GM12878 (cell line): ENCODE data around the gene SHB. TPM values are rescaled to one million over a fixed set of nuclear protein-coding genes. Genes with fewer than 3 reads are reported as not detected.

Experiments
- ATAC-seq: fragments of 200-7000 bp; cut with Tn5 transposase; 3 replicates; pipeline ENCODE4 v1.9.1; 2020; ENCODE audit warnings: mild to moderate bottlenecking, moderate library complexity
- BruUV-seq: library from RNA; stranded (reverse); fragments of 400-500 nt; replicated peaks from 2 replicates; lab custom pipeline; 2021; lab: Mats Ljungman, UMichigan
- CTCF ChIA-PET: fragments of 300-600 bp; sonication (Branson Sonifier 250); formaldehyde crosslinking; extraction: SDS; loops from one replicate; lab custom pipeline; 2021; ENCODE audit warnings: inconsistent platforms; lab: Yijun Ruan, JAX
- POLR2A ChIA-PET: fragments of 350-600 bp; formaldehyde crosslinking; extraction: SDS; loops from one replicate; lab custom pipeline; 2021; ENCODE audit warnings: inconsistent platforms; lab: Charles Lee
- RAD21 ChIA-PET: fragments of 300-600 bp; sonication (Branson Sonifier 250); formaldehyde crosslinking; loops from one replicate; lab custom pipeline; 2023; ENCODE audit warnings: antibody characterized with exemption; ENCODE audit not compliant: unreplicated experiment; lab: Charles Lee
- SMC1A ChIA-PET: fragments of 300-600 bp; sonication (Branson Sonifier 250); formaldehyde crosslinking; loops from one replicate; lab custom pipeline; 2023; ENCODE audit not compliant: unreplicated experiment, uncharacterized antibody; lab: Charles Lee
- DNase-seq: peaks from one replicate; pipeline ENCODE4 v3.0.0-alpha.2; 2011; ENCODE audit warnings: low read depth, low spot score
- FAIRE-seq: peaks from 3 replicates; lab custom pipeline; 2011; peaks lifted over from hg19 to GRCh38; lab: Jason Lieb, UNC
- H2AFZ ChIP-seq: 2 replicates; pipeline ENCODE4 v1.6.0; 2011; ENCODE audit warnings: low read depth, low read length, control low read depth; ENCODE audit not compliant: control insufficient read depth
- H3K27ac ChIP-seq: 2 replicates; pipeline ENCODE4 v1.5.1; 2011; ENCODE audit warnings: control low read depth; ENCODE audit not compliant: control insufficient read depth, insufficient read depth
- H3K27me3 ChIP-seq, 2 experiments: replicated peaks in 1 of 2; 2 replicates each; pipeline versions ENCODE4 v1.6.0 to v1.6.1; 2011; ENCODE audit warnings: low read length in 1 of 2; ENCODE audit not compliant: control insufficient read depth in 2 of 2, insufficient read depth in 2 of 2
- H3K36me3 ChIP-seq, 2 experiments: 2 replicates each; pipeline ENCODE4 v1.5.1; 2011; ENCODE audit warnings: low read length in 1 of 2; ENCODE audit not compliant: control insufficient read depth in 2 of 2, insufficient read depth in 2 of 2
- H3K4me1 ChIP-seq: 2 replicates; pipeline ENCODE4 v1.6.1; 2011; ENCODE audit warnings: mild to moderate bottlenecking, low read length, moderate library complexity, mixed read lengths; ENCODE audit not compliant: control insufficient read depth, insufficient read depth
- H3K4me2 ChIP-seq: 2 replicates; pipeline ENCODE4 v1.6.0; 2011; ENCODE audit warnings: control low read depth; ENCODE audit not compliant: control insufficient read depth, insufficient read depth
- H3K4me3 ChIP-seq: fragments of 200-600 bp; sonication (generic); 2 replicates; pipeline ENCODE4 v1.5.1; 2016
- H3K79me2 ChIP-seq: 2 replicates; pipeline ENCODE4 v1.6.0; 2011; ENCODE audit warnings: low read length; ENCODE audit not compliant: control insufficient read depth, insufficient read depth
- H3K9ac ChIP-seq: 2 replicates; pipeline ENCODE4 v1.8.0; 2011; ENCODE audit warnings: low read length, control low read depth, mixed read lengths; ENCODE audit not compliant: control insufficient read depth, insufficient read depth
- H3K9me3 ChIP-seq: replicated peaks from 3 replicates; pipeline ENCODE4 v1.5.1; 2011; ENCODE audit warnings: mild to moderate bottlenecking, low read length; ENCODE audit not compliant: control insufficient read depth, insufficient read depth
- H4K20me1 ChIP-seq: 2 replicates; pipeline ENCODE4 v1.6.0; 2011; ENCODE audit not compliant: control insufficient read depth, insufficient read depth
- DPF2 ChIP-seq: fragments of 450-650 bp; IDR thresholded peaks from 2 replicates; pipeline ENCODE4 v1.6.1; 2017; ENCODE audit warnings: mild to moderate bottlenecking
- FOS ChIP-seq: IDR thresholded peaks from 3 replicates; pipeline ENCODE4 v1.6.1; 2011; ENCODE audit warnings: borderline replicate concordance; ENCODE audit not compliant: insufficient read length; ENCODE audit errors: extremely low read depth
- JUNB ChIP-seq: IDR thresholded peaks from 2 replicates; pipeline ENCODE4 v1.6.1; 2016; ENCODE audit warnings: antibody characterized with exemption, mild to moderate bottlenecking
- PAX5 ChIP-seq: IDR thresholded peaks from 2 replicates; pipeline ENCODE4 v1.6.1; 2011; ENCODE audit warnings: low read depth, low read length, borderline replicate concordance
- RB1 ChIP-seq: fragments of 450-650 bp; formaldehyde crosslinking; IDR thresholded peaks from 2 replicates; pipeline ENCODE4 v1.6.1; 2017; ENCODE audit warnings: mild to moderate bottlenecking, borderline replicate concordance
- SMARCA5 ChIP-seq: fragments of 450-650 bp; IDR thresholded peaks from 2 replicates; pipeline ENCODE4 v1.6.1; 2017; ENCODE audit warnings: mild to moderate bottlenecking
- SREBF1 ChIP-seq: IDR thresholded peaks from 2 replicates; pipeline ENCODE4 v1.6.1; 2012; ENCODE audit warnings: mild to moderate bottlenecking, low read length
- TCF7 ChIP-seq: IDR thresholded peaks from 2 replicates; pipeline ENCODE4 v1.6.1; 2014; ENCODE audit warnings: antibody characterized with exemption, borderline replicate concordance
- ZNF384 ChIP-seq: IDR thresholded peaks from 2 replicates; pipeline ENCODE4 v1.6.1; 2012; ENCODE audit warnings: low read depth, mild to moderate bottlenecking, low read length, improper control_type of control experiment, borderline replicate concordance
- WGBS: methylation state at CpG from one replicate; pipeline ENCODE4 v1.1.6; 2016; ENCODE audit warnings: low lambda C conversion rate; ENCODE audit not compliant: insufficient replicate concordance, insufficient coverage; ENCODE audit errors: missing lambda C conversion rate; 5-methylcytosine and 5-hydroxymethylcytosine counted together
- in situ Hi-C: fragments of 300-500 bp; cut with MboI; formaldehyde crosslinking; loops from 9 replicates; pipeline ENCODE4 v1.14.3; 2018; ENCODE audit warnings: mixed read lengths
- intact Hi-C: fragments of 100-400 bp; cut with micrococcal nuclease; formaldehyde crosslinking; loops from one replicate; pipeline ENCODE4 v1.14.2; 2022; ENCODE audit not compliant: unreplicated experiment
- polyA plus RNA-seq, 11 experiments: library from polyadenylated mRNA; depleted of rRNA in 4 of 11; unstranded in 6 of 11; stranded (reverse) in 5 of 11; fragments of >200 nt; fragmentation: Nextera tagmentation in 4 of 11; fragmentation: Illumina TruSeq in 1 of 11; extraction: Ambion mirVana in 4 of 11; extraction: Trizol in 1 of 11; gene quantifications; 1 replicate in 1 of 11; 2 replicates in 10 of 11; pipeline versions ENCODE4 v1.2.1 to v1.2.3, GENCODE V29; 2011 to 2016; ENCODE audit warnings: inconsistent platforms in 2 of 11, missing spikeins in 2 of 11, low read depth in 1 of 11
- total RNA-seq, 4 experiments: library from RNA; depleted of rRNA in 3 of 4; stranded (reverse); fragments of >200 nt in 3 of 4; fragmentation: Illumina TruSeq in 1 of 4; extraction: Trizol in 1 of 4; gene quantifications; 2 replicates each; pipeline versions ENCODE4 v1.2.1 to v1.2.3, GENCODE V29; 2013 to 2021
- TF ChIP-seq, protein P1 (sequence below): fragments of 450-650 bp; IDR thresholded peaks from 2 replicates; pipeline ENCODE4 v1.6.1; 2017; ENCODE audit warnings: mild to moderate bottlenecking, moderate library complexity

Gene SHB
- total and polyA plus RNA-seq, 10 of the 15 experiments (the other 5 are each of a cell fraction or from before 2014, with no cell fraction given) = 0.29 to 6.2 (median 1.3) TPM

- TF ChIP-seq PAX5 (no peak), SMARCA5 (no peak), SREBF1 (no peak), RB1 (no peak), DPF2 (no peak), ZNF384 (no peak), TCF7 (no peak), JUNB (no peak), FOS (no peak)
- TF ChIP-seq, protein P1, sequence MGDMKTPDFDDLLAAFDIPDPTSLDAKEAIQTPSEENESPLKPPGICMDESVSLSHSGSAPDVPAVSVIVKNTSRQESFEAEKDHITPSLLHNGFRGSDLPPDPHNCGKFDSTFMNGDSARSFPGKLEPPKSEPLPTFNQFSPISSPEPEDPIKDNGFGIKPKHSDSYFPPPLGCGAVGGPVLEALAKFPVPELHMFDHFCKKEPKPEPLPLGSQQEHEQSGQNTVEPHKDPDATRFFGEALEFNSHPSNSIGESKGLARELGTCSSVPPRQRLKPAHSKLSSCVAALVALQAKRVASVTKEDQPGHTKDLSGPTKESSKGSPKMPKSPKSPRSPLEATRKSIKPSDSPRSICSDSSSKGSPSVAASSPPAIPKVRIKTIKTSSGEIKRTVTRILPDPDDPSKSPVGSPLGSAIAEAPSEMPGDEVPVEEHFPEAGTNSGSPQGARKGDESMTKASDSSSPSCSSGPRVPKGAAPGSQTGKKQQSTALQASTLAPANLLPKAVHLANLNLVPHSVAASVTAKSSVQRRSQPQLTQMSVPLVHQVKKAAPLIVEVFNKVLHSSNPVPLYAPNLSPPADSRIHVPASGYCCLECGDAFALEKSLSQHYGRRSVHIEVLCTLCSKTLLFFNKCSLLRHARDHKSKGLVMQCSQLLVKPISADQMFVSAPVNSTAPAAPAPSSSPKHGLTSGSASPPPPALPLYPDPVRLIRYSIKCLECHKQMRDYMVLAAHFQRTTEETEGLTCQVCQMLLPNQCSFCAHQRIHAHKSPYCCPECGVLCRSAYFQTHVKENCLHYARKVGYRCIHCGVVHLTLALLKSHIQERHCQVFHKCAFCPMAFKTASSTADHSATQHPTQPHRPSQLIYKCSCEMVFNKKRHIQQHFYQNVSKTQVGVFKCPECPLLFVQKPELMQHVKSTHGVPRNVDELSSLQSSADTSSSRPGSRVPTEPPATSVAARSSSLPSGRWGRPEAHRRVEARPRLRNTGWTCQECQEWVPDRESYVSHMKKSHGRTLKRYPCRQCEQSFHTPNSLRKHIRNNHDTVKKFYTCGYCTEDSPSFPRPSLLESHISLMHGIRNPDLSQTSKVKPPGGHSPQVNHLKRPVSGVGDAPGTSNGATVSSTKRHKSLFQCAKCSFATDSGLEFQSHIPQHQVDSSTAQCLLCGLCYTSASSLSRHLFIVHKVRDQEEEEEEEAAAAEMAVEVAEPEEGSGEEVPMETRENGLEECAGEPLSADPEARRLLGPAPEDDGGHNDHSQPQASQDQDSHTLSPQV = no peak
- Histone ChIP-seq H2AFZ (no peak overlapping the region), H3K27me3 (no peaks in the 10 kb centered on the region), H3K4me3 (no peak overlapping the region), H3K27ac (no peak overlapping the region), H3K9ac (no peak overlapping the region), H3K36me3 (no peaks in the 10 kb centered on the region), H3K4me1 (no peaks in the 10 kb centered on the region), H3K79me2 (no peaks in the 10 kb centered on the region), H3K9me3 (no peaks in the 10 kb centered on the region), H3K4me2 (no peak overlapping the region), H4K20me1 (no peaks in the 10 kb centered on the region)
- ChIA-PET SMC1A (interaction anchor here (1.1 to 2.3 kb wide), 3 partner anchors 9 to 19 kb away, joined by 3 to 13 read pairs (median 3); no protein-coding TSS in a partner anchor), CTCF (no interaction called here), POLR2A (no interaction called here), RAD21 (interaction anchor here (1.1 kb wide), 1 partner anchor 14 kb away, joined by 3 read pairs; no protein-coding TSS in a partner anchor)
- intact Hi-C loops (no loop called here), in situ Hi-C loops (loop anchor here (25.0 kb wide), 1 partner anchor 1043 kb away; no protein-coding TSS in a partner anchor)
- ATAC-seq = no peak
- no peak for FAIRE-seq
- no peak for DNase-seq
- WGBS = 73% methylated on average over 5 of the region's 5 CpGs
- no TSS peak for BruUV-seq
Observed at GRCh38 chr9:37979844-37980243, 89.2 kb downstream of the SHB start.
